Upper lobe of left lung (tissue), 6 donors: ENCODE measurements around the gene HCFC2. TPM values are rescaled to one million over a fixed set of nuclear protein-coding genes. Genes with fewer than 3 reads are reported as not detected.
A peak's percentile ranks its signal among the peaks of the same experiment; 100 is the strongest.

Source experiments
- ATAC-seq, 2 donors: fragments of 200-7000 bp; cut with Tn5 transposase; one replicate each; pipeline ENCODE4 v1.9.1; 2022; ENCODE audit warnings: mild to moderate bottlenecking in 2 of 2, moderate library complexity in 2 of 2; ENCODE audit not compliant: low FRiP score in 2 of 2
- DNase-seq, 2 donors: peaks; one replicate each; pipeline ENCODE4 v3.0.0-alpha.2; 2019 to 2020
- H3K27ac ChIP-seq, 4 donors: fragments of 200-600 bp; sonication (generic); one replicate each; pipeline ENCODE4 v1.5.1; 2016 to 2019
- H3K27me3 ChIP-seq, 4 donors: fragments of 200-600 bp; sonication (generic); one replicate each; pipeline ENCODE4 v1.5.1; 2017 to 2019
- H3K36me3 ChIP-seq, 4 donors: fragments of 200-600 bp; sonication (generic); one replicate each; pipeline ENCODE4 v1.5.1; 2016 to 2019
- H3K4me1 ChIP-seq, 4 donors: fragments of 200-600 bp; sonication (generic); one replicate each; pipeline ENCODE4 v1.5.1; 2018 to 2019
- H3K4me3 ChIP-seq, 4 donors: fragments of 200-600 bp; sonication (generic); one replicate each; pipeline ENCODE4 v1.5.1; 2017 to 2019; ENCODE audit warnings: mild to moderate bottlenecking in 2 of 4, moderate library complexity in 1 of 4
- H3K9me3 ChIP-seq, 4 donors: fragments of 200-600 bp; sonication (generic); one replicate each; pipeline ENCODE4 v1.5.1; 2018 to 2019
- CTCF ChIP-seq, 6 experiments: fragments of 450-650 bp in 4 of 6; fragments of 200-600 bp in 2 of 6; sonication (generic) in 2 of 6; IDR thresholded peaks; one replicate each; pipeline ENCODE4 v1.5.1; 2016 to 2019; ENCODE audit warnings: antibody characterized with exemption in 6 of 6
- EP300 ChIP-seq, 4 donors: sonication (generic); formaldehyde crosslinking; IDR thresholded peaks; one replicate each; pipeline ENCODE4 v1.5.1; 2017; ENCODE audit warnings: antibody characterized with exemption in 4 of 4, control low read depth in 2 of 4
- POLR2A ChIP-seq, 4 donors: fragments of 450-650 bp; IDR thresholded peaks; one replicate each; pipeline ENCODE4 v1.5.1; 2016 to 2017; ENCODE audit warnings: antibody characterized with exemption in 4 of 4, mild to moderate bottlenecking in 2 of 4
- POLR2AphosphoS5 ChIP-seq, 2 donors: sonication (generic); formaldehyde crosslinking; IDR thresholded peaks; one replicate each; pipeline ENCODE4 v1.5.1; 2017; ENCODE audit warnings: antibody characterized with exemption in 2 of 2
- WGBS, 2 donors: methylation state at CpG; one replicate each; pipeline ENCODE4 v1.1.5; 2017 to 2018; 5-methylcytosine and 5-hydroxymethylcytosine counted together
- total RNA-seq, 6 donors: library from RNA; depleted of rRNA in 4 of 6; stranded (reverse); fragments of >200 nt in 4 of 6; gene quantifications; one replicate each; pipeline versions ENCODE4 v1.1.0 to v1.2.1, GENCODE V29; 2016 to 2021
- donor health status: DM: no; HTN: no; CAD: no; lungs with moderate emphysema.
- donor health status: DM: no; HTN: yes; CAD: no; lungs with severe emphysema.

Gene HCFC2
- total RNA-seq, 6 donors from 2014 or later, result 10.3 to 28.2 (median 15.8) TPM

GRCh38 chr12:104049903-104050356 lies 14.4 kb upstream of the HCFC2 start, which contains the start of gene GLT8D2:
GLT8D2 (minus strand) TSS chr12:104050187; CDS start chr12:104019648, 30,539 bp downstream.
- H3K4me1 ChIP-seq, result peaks cover 3 to 13% (median 8%) of the 10 kb centered on the region in 4 donors
- TF ChIP-seq POLR2A (IDR thresholded peaks at IDR 0.05) (no peak), CTCF (IDR thresholded peaks at IDR 0.05) (no peak), POLR2AphosphoS5 (IDR thresholded peaks at IDR 0.05) (no peak), EP300 (IDR thresholded peaks at IDR 0.05) (no peak)
- 0 to 2% methylated on average over 22 to 24 of the region's 24 CpGs for WGBS, 2 donors
- peak within 1 kb of the TSS in 3 of 4 donors; percentile 7 to 53 (median 26) for H3K27ac ChIP-seq
- DNase-seq (peak; percentile 33 to 77), ATAC-seq (peak; percentile 57 to 94)
- peak within 1 kb of the TSS in 3 of 4 donors; percentile 35 to 52 (median 50) for H3K4me3 ChIP-seq
- H3K27me3 ChIP-seq, result no peaks in the 10 kb centered on the region
- no peaks in the 10 kb centered on the region for H3K9me3 ChIP-seq
- no peaks in the 10 kb centered on the region for H3K36me3 ChIP-seq

GRCh38 chr12:104050436-104050835 lies 13.9 kb upstream of the HCFC2 start:
- WGBS, 2 donors, result 31 to 48% methylated on average over 3 of the region's 3 CpGs
- peak overlapping the region in 3 of 4 donors; percentile 35 to 52 (median 50) for H3K4me3 ChIP-seq
- H3K27ac ChIP-seq, result peak overlapping the region in 2 of 4 donors; percentile 26 to 53
- TF ChIP-seq POLR2A (IDR thresholded peaks at IDR 0.05) (no peak), CTCF (IDR thresholded peaks at IDR 0.05) (no peak)
- no peak for DNase-seq
- H3K4me1 ChIP-seq, result peaks cover under 1 to 13% (median 8%) of the 10 kb centered on the region in 4 donors
- H3K9me3 ChIP-seq, result no peaks in the 10 kb centered on the region
- no peaks in the 10 kb centered on the region for H3K36me3 ChIP-seq
- peak in 1 of 2 donors; percentile 47 for ATAC-seq
- H3K27me3 ChIP-seq, result no peaks in the 10 kb centered on the region

GRCh38 chr12:104054681-104055346 lies 9.5 kb upstream of the HCFC2 start:
- no peak for TF ChIP-seq EP300 (IDR thresholded peaks at IDR 0.05)
- TF ChIP-seq CTCF (IDR thresholded peaks at IDR 0.05), result no peak
- no peak for TF ChIP-seq POLR2A (IDR thresholded peaks at IDR 0.05)
- TF ChIP-seq POLR2AphosphoS5 (IDR thresholded peaks at IDR 0.05), result no peak
- DNase-seq (no peak), ATAC-seq (no peak)
- peaks cover 0 to 16% (median 11%) of the 10 kb centered on the region in 4 donors for H3K4me1 ChIP-seq
- H3K36me3 ChIP-seq, result no peaks in the 10 kb centered on the region
- H3K9me3 ChIP-seq, result no peaks in the 10 kb centered on the region
- no peaks in the 10 kb centered on the region for H3K27me3 ChIP-seq
- no peak overlapping the region for H3K27ac ChIP-seq
- H3K4me3 ChIP-seq, result no peak overlapping the region
- WGBS, 2 donors, result 80 to 87% methylated on average over 3 to 4 of the region's 4 CpGs

- 26% methylated on average over 5 of the region's 5 CpGs for WGBS, 2 donors
- peak overlapping the region in 2 of 4 donors; percentile 20 to 32 for H3K27ac ChIP-seq
- peak in 1 of 2 donors; percentile 91 for DNase-seq
These were observed 8.5 kb upstream of the HCFC2 start for GRCh38 chr12:104055686-104056388.

More at GRCh38 chr12:104055686-104056388, 8.5 kb upstream of the HCFC2 start:
- no peak overlapping the region for H3K4me3 ChIP-seq
- peaks cover 0 to 9% (median 4%) of the 10 kb centered on the region in 4 donors for H3K4me1 ChIP-seq
- peak in 1 of 2 donors; percentile 19 for TF ChIP-seq POLR2AphosphoS5 (IDR thresholded peaks at IDR 0.05)
- TF ChIP-seq CTCF (IDR thresholded peaks at IDR 0.05), result no peak
- TF ChIP-seq EP300 (IDR thresholded peaks at IDR 0.05), result no peak
- no peak for TF ChIP-seq POLR2A (IDR thresholded peaks at IDR 0.05)
- H3K9me3 ChIP-seq, result no peaks in the 10 kb centered on the region
- no peaks in the 10 kb centered on the region for H3K27me3 ChIP-seq
- no peaks in the 10 kb centered on the region for H3K36me3 ChIP-seq
- peak; percentile 68 to 91 for ATAC-seq
